Measurements from ENCODE around the gene MICAL1.
A peak's percentile ranks its signal among the peaks of the same experiment; 100 is the strongest.

Gene MICAL1

DNA sequence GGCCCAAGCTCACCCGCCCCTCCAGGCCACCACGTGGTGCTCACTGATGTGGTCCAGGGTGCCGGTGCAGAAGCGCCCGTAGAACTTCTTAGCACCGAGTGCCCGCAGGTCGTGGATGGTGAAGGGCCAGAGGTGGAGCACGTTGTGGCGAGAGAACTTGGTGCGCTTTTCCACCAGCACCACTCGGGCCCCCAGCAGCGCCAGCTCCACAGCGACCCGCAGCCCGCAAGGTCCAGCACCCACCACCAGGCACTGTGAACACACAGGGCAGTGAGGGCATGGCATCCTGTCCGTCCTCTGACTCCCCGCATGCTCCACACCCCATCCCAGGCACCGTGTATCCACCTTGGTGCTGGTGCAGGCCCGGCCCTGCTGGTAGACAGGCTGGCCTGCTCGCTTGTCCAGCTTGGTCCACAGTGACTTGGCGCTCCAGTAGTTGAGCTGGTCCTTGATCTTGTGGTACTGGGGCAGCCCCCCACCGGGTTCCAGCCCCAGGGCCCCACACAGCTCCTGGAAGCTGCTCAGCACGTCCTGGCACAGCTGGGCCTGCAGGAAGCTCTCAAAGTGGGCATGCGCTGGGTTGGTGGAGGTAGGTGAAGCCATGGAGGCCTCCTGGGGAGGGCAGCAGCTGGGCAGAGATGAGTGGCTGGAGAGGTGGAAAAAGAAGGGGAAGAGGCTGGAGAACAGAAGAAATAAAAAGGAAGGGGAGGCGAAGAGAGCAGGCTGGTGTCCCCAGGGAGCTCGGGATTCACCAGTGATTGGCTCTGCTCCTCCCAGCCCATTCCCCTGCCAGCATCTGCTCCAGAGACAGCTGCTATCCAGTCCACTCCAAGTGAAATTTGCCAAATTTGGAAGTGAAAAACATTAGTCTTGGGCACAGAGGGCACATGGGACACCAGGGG, 1.7 kb downstream of the MICAL1 start:
- DNase-seq (ENCODE audit: low spot score), result no peak

DNA sequence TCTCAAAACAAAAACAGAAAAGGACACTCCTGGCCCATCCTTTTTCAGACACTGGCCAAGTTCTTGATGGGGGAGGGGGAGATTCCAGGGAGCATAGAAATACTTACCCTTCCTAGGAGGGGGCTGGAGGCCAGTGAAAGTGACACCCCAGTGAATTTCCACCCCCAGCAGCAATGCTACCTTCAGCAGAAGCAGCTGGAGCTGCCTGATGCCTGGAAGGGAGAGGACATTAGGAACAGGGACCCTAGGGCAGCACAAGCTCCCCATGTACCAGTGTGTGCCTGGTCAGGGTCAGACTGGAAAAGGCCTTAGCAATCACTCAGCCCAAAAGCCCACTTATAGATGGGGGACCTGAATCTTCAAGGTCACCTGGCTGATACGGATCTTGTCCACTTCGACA, 2.4 kb downstream of the MICAL1 start:
- DNase-seq (ENCODE audit: low spot score), result no peak

DNA sequence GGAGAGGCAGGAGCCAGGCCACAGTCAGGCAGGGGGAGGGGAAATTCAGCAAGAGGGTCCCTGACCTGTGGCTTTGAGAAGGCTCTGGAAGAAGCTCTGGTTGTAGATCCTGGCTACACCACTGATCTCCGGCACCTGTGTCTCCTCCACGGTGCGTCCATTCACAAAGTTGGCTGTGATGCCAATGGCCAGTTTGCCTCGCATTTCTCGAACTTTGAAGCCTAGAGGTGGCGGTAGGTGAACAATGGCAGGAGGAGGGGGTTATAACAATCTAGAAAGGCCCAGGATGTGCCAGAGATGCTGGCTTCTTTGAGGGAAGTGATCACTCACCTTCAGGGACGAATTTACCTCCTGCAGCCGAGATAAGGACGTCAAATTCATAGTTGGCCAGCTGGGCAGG, 3.4 kb downstream of the MICAL1 start:
- DNase-seq (ENCODE audit: low spot score), result no peak

DNA sequence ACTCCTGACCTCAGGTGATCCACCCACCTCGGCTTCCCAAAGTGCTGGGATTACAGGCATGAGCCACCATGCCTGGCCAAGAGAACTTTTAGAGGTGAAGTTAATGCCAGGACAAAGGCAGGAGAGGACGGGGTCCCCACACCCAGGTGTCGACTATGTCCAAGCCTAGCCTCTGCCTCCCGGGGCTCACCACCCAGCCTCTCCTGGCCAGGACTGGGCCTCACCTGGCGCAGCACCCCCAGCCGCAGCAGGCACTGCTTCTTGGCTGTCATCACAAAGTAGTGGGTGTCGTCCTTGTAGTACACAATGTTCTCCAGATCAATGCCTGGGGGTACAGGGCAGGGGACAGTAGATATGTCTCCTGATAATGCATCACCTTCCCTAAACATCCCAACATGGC, 4.2 kb downstream of the MICAL1 start:
- no peak for DNase-seq (ENCODE audit: low spot score)

GRCh38 chr6:109450801-109451200, 4.8 kb downstream of the MICAL1 start:
- DNase-seq (ENCODE audit: low spot score), result no peak

- DNase-seq (ENCODE audit: low spot score), result no peak
These were observed 5.5 kb downstream of the MICAL1 start for GRCh38 chr6:109449795-109450673.

DNA sequence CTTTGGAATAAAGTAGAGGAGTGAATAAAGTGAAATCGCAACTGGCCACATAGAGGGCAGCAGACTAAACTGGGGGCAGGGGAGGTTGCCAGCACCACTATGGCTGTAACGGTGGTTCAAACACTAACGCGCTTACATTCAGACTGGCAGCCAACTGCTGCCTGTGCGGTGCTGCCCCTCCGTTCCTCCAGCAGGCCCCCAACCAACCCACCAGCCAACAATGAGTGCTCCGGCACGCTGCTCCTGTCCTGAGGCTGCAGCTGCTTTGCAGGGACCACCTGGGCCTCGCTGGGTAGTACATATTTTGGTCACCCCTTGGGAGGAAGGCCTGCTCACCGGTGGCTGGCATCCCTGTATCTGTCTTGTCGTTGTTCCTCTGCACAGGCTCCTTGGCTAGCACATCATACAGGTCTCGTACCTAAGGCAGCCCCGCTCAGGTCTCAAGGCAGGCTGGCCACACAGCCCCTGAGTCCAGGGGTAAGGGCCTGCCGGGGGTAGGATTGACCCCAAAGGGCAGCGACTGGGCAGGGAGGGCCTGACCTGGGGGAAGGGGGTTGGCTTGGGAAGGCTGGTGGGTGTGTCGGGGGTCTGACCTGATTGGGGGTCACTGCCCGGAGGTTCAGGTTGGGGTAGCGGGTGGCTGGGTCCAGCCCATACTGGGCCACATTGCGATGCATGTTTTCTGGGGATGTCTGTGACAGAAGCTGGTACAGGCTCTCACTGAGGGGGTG, 6.3 kb downstream of the MICAL1 start:
- DNase-seq (ENCODE audit: low spot score), result no peak

GRCh38 chr6:109448615-109449014, 7.0 kb downstream of the MICAL1 start:
- DNase-seq (ENCODE audit: low spot score), result no peak

DNA sequence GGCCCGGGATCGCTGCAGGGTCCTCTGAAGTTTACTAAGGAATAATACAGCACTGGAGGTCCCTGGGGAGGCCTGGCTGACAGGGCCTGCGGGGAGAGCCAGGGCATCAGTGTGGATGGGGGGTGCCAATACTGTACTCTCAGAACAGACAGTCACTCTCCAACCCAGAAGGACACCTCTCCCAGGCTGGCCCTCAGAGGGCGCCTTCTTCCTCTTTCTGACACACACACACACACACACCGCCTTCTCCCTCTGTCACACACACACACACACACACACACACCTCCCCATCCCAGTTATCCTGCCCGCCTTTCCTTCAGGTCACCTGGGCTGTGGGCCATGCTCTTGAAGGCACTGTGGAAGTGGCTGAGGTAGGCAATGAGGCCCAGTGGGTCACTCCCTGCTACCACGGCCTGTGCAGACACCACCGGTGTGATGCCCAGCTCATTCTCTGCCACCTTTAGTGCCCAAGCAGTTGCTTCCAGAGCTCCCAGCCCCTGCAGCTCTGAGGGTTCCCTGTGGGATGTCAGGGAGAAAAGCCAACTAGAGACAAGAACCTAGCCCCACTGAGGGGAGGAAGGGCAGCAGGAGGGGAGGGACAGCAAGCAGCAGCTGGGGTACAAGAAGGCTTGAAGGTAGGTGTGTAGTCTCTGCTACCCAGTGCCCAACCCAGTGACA, 7.6 kb downstream of the MICAL1 start:
- DNase-seq (ENCODE audit: low spot score), result no peak

GRCh38 chr6:109447087-109447486, 8.5 kb downstream of the MICAL1 start:
- no peak for DNase-seq (ENCODE audit: low spot score)

- no peak for DNase-seq (ENCODE audit: low spot score)
These were observed 9.0 kb downstream of the MICAL1 start for GRCh38 chr6:109446541-109446940.

DNA sequence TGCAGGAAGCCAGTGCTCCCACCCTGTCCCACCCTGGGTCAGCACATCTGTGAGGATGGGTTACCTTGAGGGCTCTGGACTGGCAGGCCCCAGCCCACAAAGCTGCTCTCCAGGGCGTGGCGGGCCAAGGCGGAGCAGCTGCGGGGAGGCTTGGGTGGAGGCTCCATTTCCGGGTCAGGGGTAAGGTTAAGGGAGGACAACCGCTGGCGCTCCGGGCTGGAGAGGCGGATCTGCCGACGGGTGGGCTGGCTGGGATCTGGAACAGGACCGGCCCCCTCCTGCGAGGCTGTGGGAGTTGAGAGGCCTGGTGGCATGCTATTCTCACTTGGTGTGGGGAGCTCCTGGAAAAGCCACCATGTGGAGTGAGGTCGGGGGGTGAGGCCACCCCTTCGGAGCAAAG, 9.5 kb downstream of the MICAL1 start:
- DNase-seq (ENCODE audit: low spot score), result no peak

DNA sequence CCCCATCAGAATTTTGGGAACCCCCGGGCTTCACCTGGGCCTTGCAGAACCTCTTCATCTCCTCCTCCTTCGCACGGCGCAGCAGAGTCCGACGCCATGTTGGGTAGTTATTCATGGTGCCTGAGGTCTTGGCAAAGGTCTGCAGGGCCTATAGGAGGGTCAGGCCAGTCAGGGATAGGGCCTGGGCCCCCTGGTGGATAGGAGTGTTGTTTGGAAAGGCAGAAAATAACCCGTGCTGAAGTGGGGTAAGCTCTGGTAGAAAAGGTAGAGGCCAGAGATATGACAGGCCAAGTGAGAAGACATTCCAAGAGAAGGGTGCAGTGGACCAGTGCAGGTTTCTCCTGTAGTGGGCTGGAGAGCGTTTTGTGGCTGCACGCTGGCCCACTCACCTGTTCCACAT, 10.2 kb downstream of the MICAL1 start:
- DNase-seq (ENCODE audit: low spot score), result no peak

DNA sequence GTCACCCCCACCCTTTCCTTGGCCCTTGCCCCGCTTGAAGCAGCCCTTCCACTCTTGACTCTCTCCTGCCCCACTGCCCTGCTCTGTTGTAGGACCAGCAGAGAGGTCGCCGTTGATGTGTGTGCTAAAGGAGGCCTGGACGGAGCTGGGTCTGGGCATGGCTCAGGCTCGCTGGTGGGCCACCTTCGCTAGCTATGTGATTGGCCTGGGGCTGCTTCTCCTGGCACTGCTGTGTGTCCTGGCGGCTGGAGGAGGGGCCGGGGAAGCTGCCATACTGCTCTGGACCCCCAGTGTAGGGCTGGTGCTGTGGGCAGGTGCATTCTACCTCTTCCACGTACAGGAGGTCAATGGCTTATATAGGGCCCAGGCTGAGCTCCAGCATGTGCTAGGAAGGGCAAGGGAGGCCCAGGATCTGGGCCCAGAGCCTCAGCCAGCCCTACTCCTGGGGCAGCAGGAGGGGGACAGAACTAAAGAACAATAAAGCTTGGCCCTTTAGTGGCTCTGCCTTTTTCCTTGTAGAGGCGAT, 12.1 kb downstream of the MICAL1 start:
- DNase-seq (ENCODE audit: low spot score), result no peak

DNA sequence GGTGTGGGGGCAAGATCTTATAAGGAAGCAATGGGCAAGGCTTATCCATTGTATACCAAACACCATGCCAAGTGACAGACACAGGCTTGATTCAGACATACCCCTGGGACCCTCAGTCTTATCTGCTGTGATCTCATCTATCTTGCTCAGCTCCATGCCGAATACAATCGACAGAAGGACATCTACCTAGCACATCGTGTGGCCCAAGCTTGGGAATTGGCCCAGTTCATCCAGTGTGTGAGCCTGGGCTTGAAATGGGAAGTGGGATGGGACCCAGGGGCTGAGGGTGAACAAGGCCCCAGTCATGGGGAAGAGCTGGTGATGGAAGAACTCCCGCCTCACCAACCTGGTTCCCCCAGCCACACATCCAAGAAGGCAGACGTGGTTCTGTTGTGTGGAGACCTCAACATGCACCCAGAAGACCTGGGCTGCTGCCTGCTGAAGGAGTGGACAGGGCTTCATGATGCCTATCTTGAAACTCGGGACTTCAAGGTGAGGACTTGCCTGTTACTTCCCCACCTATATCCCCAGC, 13.1 kb downstream of the MICAL1 start:
- no peak for DNase-seq (ENCODE audit: low spot score)

DNA sequence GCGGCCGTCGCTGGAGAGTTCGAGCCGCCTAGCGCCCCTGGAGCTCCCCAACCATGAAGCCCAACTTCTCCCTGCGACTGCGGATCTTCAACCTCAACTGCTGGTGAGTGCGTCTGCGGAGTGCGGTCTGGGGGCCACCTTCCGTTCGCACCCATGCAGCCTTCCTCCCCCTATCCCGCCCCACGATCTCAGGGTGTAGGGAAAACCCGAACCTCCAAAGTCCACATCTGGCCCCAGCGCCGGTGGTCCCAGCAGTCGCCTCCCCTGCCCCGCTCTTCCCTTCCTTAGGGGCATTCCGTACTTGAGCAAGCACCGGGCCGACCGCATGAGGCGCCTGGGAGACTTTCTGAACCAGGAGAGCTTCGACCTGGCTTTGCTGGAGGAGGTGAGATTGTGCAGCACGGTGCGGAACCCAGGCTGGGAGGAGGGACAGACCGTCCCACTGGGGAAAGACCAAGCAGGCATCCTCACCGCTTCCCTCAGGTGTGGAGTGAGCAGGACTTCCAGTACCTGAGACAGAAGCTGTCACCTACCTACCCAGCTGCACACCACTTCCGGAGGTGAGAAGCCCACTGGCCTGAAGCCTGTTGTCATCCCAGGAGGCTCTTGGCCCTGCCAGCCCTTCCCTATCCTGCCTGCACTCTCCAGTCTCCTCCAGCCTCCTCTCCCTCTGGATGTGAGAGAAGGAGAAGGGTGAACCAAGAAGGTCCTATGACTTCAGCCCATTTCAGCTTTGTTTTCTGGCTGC, 14.3 kb downstream of the MICAL1 start:
- DNase-seq (ENCODE audit: low spot score), result no peak

DNA sequence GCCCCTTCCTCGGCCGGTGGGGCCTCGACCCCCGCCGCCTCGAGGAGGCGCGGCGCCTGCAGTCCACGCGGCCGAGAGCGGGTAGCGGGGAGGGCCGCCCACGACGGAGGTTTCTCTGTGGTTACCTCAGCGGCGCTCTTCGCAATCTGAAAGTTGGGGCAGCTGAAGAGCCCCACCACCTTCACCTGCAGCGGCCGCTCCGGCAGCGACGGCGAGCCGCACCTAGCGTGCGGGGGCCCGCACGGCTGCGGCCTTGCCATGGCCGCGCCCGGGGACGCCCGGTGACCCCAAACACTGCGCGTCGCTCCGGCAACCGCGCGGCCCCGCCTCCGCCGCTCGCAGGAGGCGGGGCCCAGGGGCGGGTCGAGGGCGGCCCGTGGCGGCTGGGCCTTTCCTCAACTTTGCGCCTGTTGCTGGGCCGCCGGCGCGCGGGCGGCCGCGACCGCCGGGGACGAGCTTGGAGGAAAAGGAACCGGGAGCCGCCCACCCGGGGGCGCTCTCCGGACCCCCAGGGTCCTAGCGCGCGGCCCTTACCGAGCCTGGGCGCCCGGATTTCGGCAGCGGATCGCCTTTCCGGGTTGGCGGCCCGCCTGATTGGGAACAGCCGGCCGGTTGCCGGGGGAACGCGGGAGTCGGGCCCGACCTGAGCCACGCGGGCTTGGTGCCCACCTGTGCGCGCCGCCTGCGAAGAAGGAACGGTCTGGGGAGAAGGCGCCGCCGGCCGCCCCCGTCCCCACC, 15.1 kb downstream of the MICAL1 start, which contains the start of the genes PPIL6 and SMPD2:
TSS of gene PPIL6 (minus strand) at position 298 of the 738 bp plus-strand sequence. CDS start at position 260, 38 bp downstream.
TSS of gene SMPD2 (plus strand) at position 394 of the 738 bp plus-strand sequence. CDS start 398 bp downstream, outside the sequence.
- peak; percentile 86 for DNase-seq (ENCODE audit: low spot score)

DNA sequence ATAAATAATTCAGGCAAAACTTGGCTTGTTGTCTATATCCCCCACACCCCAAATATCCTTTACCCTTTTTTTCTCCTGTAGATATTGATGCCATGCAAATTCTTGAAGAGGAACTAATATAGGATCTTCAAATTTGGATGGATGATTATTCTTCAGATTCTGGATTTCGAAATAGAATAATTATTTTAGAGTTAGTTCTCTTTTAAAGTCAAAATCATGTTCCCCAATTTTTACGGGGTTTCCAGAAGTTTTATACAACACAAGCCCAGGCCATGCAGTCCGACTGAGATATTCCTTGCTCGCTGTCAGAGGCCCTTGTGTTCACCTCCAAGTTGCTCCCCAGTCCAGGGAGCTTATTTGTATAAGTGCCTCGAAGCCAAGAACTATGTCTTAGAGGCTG, 19.5 kb downstream of the MICAL1 start:
- no peak for DNase-seq (ENCODE audit: low spot score)

GRCh38 chr6:109434456-109434855, 21.1 kb downstream of the MICAL1 start:
- DNase-seq (ENCODE audit: low spot score), result no peak

GRCh38 chr6:109429496-109429895, 26.1 kb downstream of the MICAL1 start:
- no peak for DNase-seq (ENCODE audit: low spot score)

Measured in globus pallidus (tissue), 1 donor.